Activated CD4-positive, alpha-beta T cell treated with anti-CD3 and anti-CD28 coated beads, Interleukin-2, amount 50 U/mL, for 1 hour (primary cell): Measurements from ENCODE around the gene UTP3.
"Not testable (repeated sequence)": the region's sequence is repeated elsewhere in the genome, so short reads cannot be mapped to it uniquely, and the experiment has no call there.

Experiments
- DNase-seq: peaks from one replicate; pipeline ENCODE4 v3.0.0-alpha.2; 2020

Gene UTP3

GRCh38 chr4:70721747-70722146 lies 33.4 kb downstream of the UTP3 start, which contains the start of gene RUFY3:
Gene RUFY3, plus strand, starts transcription at chr4:70721964. Its CDS starts 610 bp downstream, at chr4:70722574.
- no peak for DNase-seq

- peak; percentile 38 for DNase-seq
Measured at GRCh38 chr4:70722199-70722791, 34.0 kb downstream of the UTP3 start.

- DNase-seq: no peak
Measured at GRCh38 chr4:70724463-70724862, 36.1 kb downstream of the UTP3 start.

- no peak for DNase-seq
Measured at GRCh38 chr4:70725633-70726032, 37.3 kb downstream of the UTP3 start.

GRCh38 chr4:70726515-70726914 lies 38.2 kb downstream of the UTP3 start:
- DNase-seq: not testable (repeated sequence)

GRCh38 chr4:70728091-70728490 lies 39.8 kb downstream of the UTP3 start:
- no peak for DNase-seq

- not testable (repeated sequence) for DNase-seq
Measured at GRCh38 chr4:70732878-70733277, 44.5 kb downstream of the UTP3 start.

- no peak for DNase-seq
Measured at GRCh38 chr4:70734168-70734954, 46.0 kb downstream of the UTP3 start.

- no peak for DNase-seq
Measured at GRCh38 chr4:70734971-70735370, 46.6 kb downstream of the UTP3 start.

GRCh38 chr4:70735915-70736314 lies 47.6 kb downstream of the UTP3 start:
- DNase-seq: peak; percentile 28

GRCh38 chr4:70737006-70737405 lies 48.7 kb downstream of the UTP3 start:
- DNase-seq: no peak

GRCh38 chr4:70737409-70737808 lies 49.1 kb downstream of the UTP3 start:
- no peak for DNase-seq

- no peak for DNase-seq
Measured at GRCh38 chr4:70739496-70740337, 51.4 kb downstream of the UTP3 start.
